GM23338 (cell line): Measurements from ENCODE around the gene CCDC73. TPM values are rescaled to one million over a fixed set of nuclear protein-coding genes. Genes with fewer than 3 reads are reported as not detected.

Experiments
- ATAC-seq: fragments of 200-7000 bp; cut with Tn5 transposase; 3 replicates; pipeline ENCODE4 v1.9.1; 2020
- DNase-seq: peaks from one replicate; pipeline ENCODE4 v3.0.0-alpha.2; 2015; ENCODE audit warnings: low spot score
- H2AFZ ChIP-seq: fragments of 200-600 bp; sonication (generic); 2 replicates; pipeline ENCODE4 v1.8.0; 2016; ENCODE audit warnings: antibody characterized with exemption, mild to moderate bottlenecking, moderate library complexity
- H3F3A ChIP-seq: fragments of 200-600 bp; sonication (generic); replicated peaks from 2 replicates; pipeline ENCODE4 v1.8.0; 2017; ENCODE audit warnings: antibody characterized with exemption, mixed run types, low read depth
- H3K27ac ChIP-seq: fragments of 200-600 bp; sonication (generic); 2 replicates; pipeline ENCODE4 v1.6.1; 2016; ENCODE audit warnings: low read depth
- H3K27me3 ChIP-seq: fragments of 200-600 bp; sonication (generic); 2 replicates; pipeline ENCODE4 v1.8.0; 2016; ENCODE audit warnings: mild to moderate bottlenecking, mixed run types, moderate library complexity; ENCODE audit not compliant: insufficient read depth
- H3K36me3 ChIP-seq: fragments of 200-600 bp; sonication (generic); 2 replicates; pipeline ENCODE4 v1.8.0; 2016; ENCODE audit warnings: mild to moderate bottlenecking; ENCODE audit not compliant: insufficient read depth
- H3K4me1 ChIP-seq: fragments of 200-600 bp; sonication (generic); 2 replicates; pipeline ENCODE4 v1.8.0; 2016; ENCODE audit warnings: mild to moderate bottlenecking, moderate library complexity; ENCODE audit not compliant: insufficient read depth
- H3K4me2 ChIP-seq: fragments of 200-600 bp; sonication (generic); 2 replicates; pipeline ENCODE4 v1.7.1; 2017; ENCODE audit warnings: mixed run types
- H3K4me3 ChIP-seq: fragments of 200-600 bp; sonication (generic); 2 replicates; pipeline ENCODE4 v1.6.1; 2016; ENCODE audit warnings: mixed run types
- H3K79me2 ChIP-seq: fragments of 200-600 bp; sonication (generic); replicated peaks from 2 replicates; pipeline ENCODE4 v1.8.0; 2017; ENCODE audit warnings: mild to moderate bottlenecking; ENCODE audit not compliant: insufficient read depth
- H3K9me2 ChIP-seq: fragments of 200-600 bp; sonication (generic); 2 replicates; pipeline ENCODE4 v1.8.0; 2017; ENCODE audit not compliant: insufficient read depth
- H4K20me1 ChIP-seq: fragments of 200-600 bp; sonication (generic); replicated peaks from 2 replicates; pipeline ENCODE4 v1.8.0; 2017; ENCODE audit warnings: mild to moderate bottlenecking; ENCODE audit not compliant: insufficient read depth
- H3K27ac Mint-ChIP-seq: 2 replicates; pipeline ENCODE4 v1.8.0; 2020; ENCODE audit warnings: inconsistent platforms, mild to moderate bottlenecking, moderate library complexity, mixed read lengths
- H3K27me3 Mint-ChIP-seq: 3 replicates; pipeline ENCODE4 v1.8.0; 2022; ENCODE audit warnings: low read depth, mild to moderate bottlenecking, moderate library complexity, mixed read lengths, inconsistent platforms; ENCODE audit not compliant: insufficient read depth, poor library complexity
- H3K36me3 Mint-ChIP-seq: 3 replicates; pipeline ENCODE4 v1.8.0; 2021; ENCODE audit warnings: low read depth, mild to moderate bottlenecking, inconsistent platforms, moderate library complexity, mixed read lengths
- H3K4me1 Mint-ChIP-seq: 3 replicates; pipeline ENCODE4 v1.8.0; 2020; ENCODE audit warnings: mild to moderate bottlenecking, inconsistent platforms, mixed read lengths
- H3K4me3 Mint-ChIP-seq: 3 replicates; pipeline ENCODE4 v1.8.0; 2021; ENCODE audit warnings: moderate library complexity, mild to moderate bottlenecking, inconsistent platforms, mixed read lengths
- H3K9me3 Mint-ChIP-seq: 3 replicates; pipeline ENCODE4 v1.8.0; 2020; ENCODE audit warnings: moderate library complexity, mild to moderate bottlenecking, inconsistent platforms, mixed read lengths
- CREB1 ChIP-seq: fragments of 250-450 bp; sonication (Bioruptor Pico); IDR thresholded peaks from 2 replicates; pipeline ENCODE4 v1.5.0; 2020; ENCODE audit warnings: low read depth, mild to moderate bottlenecking, moderate library complexity
- EZH2 ChIP-seq: fragments of 200-600 bp; sonication (generic); IDR thresholded peaks from one replicate; pipeline ENCODE4 v1.8.0; 2017; ENCODE audit warnings: antibody characterized with exemption, mild to moderate bottlenecking, low read depth; ENCODE audit not compliant: unreplicated experiment
- EZH2phosphoT487 ChIP-seq: fragments of 200-600 bp; sonication (generic); IDR thresholded peaks from one replicate; pipeline ENCODE4 v1.8.1; 2018; ENCODE audit warnings: antibody characterized with exemption; ENCODE audit not compliant: unreplicated experiment
- JUNB ChIP-seq: IDR thresholded peaks from one replicate; pipeline ENCODE4 v1.6.1; 2016; ENCODE audit warnings: antibody characterized with exemption; ENCODE audit not compliant: unreplicated experiment
- NANOG ChIP-seq: IDR thresholded peaks from 2 replicates; pipeline ENCODE4 v1.6.1; 2016; ENCODE audit warnings: antibody characterized with exemption, borderline replicate concordance
- POLR2AphosphoS5 ChIP-seq: IDR thresholded peaks from 2 replicates; pipeline ENCODE4 v1.6.1; 2016; ENCODE audit warnings: antibody characterized with exemption, low read depth
- STAT1 ChIP-seq: IDR thresholded peaks from one replicate; pipeline ENCODE4 v1.6.1; 2016; ENCODE audit warnings: antibody characterized with exemption; ENCODE audit not compliant: unreplicated experiment
- ZNF114 ChIP-seq: fragments of 250-450 bp; sonication (Bioruptor Pico); IDR thresholded peaks from 2 replicates; pipeline ENCODE4 v1.5.0; 2020; ENCODE audit warnings: mild to moderate bottlenecking, moderate library complexity
- ZNF331 ChIP-seq: fragments of 250-450 bp; sonication (Bioruptor Pico); IDR thresholded peaks from 2 replicates; pipeline ENCODE4 v1.5.0; 2020; ENCODE audit warnings: low read depth, mild to moderate bottlenecking, moderate library complexity
- polyA plus RNA-seq: library from polyadenylated mRNA; unstranded; fragments of >200 nt; fragmentation: Nextera tagmentation; extraction: Ambion mirVana; gene quantifications from 2 replicates; pipeline ENCODE4 v1.2.1, GENCODE V29; 2016
- total RNA-seq: library from RNA; depleted of rRNA; stranded (reverse); fragments of >200 nt; shearing (Covaris generic); gene quantifications from 2 replicates; pipeline ENCODE4 v1.2.3, GENCODE V29; 2014
- TF ChIP-seq, protein P1 (sequence below): IDR thresholded peaks from 2 replicates; pipeline ENCODE4 v1.6.1; 2016; ENCODE audit warnings: antibody characterized with exemption

The CCDC73 gene
- total and polyA plus RNA-seq, 2 experiments from 2014 or later = 0.06 TPM; not detected in 1

DNA sequence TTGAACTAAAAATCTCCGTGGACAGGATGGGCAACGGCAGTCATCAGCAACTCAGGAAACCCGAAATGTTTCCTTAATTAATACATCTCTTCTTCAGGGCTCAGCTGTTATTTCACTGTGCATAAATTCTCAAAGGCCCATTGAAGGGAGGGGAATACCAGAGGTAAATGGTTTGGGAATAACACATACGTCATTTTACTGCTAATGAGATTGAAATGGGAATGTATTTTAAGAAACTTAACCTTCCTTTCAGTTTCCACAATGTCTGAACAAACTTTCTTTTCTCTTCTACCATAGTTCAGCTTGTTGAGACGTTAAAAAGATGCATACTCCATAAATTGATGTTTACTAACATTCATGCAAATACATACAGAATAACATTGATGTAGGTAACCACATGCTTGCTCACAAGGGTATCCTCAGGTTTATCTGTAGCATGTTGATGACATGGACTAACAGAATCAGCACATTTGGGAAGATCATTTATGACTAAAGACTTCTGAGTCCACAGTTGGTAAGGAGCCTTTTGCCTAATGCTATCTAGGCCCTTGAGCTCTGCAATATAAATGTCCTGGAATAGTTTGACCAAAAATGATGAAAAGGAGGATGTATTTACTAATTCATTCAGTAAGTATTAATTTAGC is 27.6 kb upstream of the CCDC73 start:
- no peak overlapping the region for H3K27ac Mint-ChIP-seq
- Histone ChIP-seq H3K9me2 (no peaks in the 10 kb centered on the region), H2AFZ (no peak overlapping the region), H3K4me3 (no peak overlapping the region), H3K27me3 (no peaks in the 10 kb centered on the region), H3K4me1 (no peaks in the 10 kb centered on the region), H3F3A (no peaks in the 10 kb centered on the region), H3K36me3 (no peaks in the 10 kb centered on the region), H3K79me2 (no peaks in the 10 kb centered on the region), H3K27ac (no peak overlapping the region), H4K20me1 (no peaks in the 10 kb centered on the region), H3K4me2 (no peak overlapping the region)
- H3K9me3 Mint-ChIP-seq = no peaks in the 10 kb centered on the region
- H3K27me3 Mint-ChIP-seq = peaks cover 1% of the 10 kb centered on the region
- no peak for DNase-seq
- H3K36me3 Mint-ChIP-seq = no peaks in the 10 kb centered on the region
- H3K4me3 Mint-ChIP-seq = no peak overlapping the region
- TF ChIP-seq, protein P1, sequence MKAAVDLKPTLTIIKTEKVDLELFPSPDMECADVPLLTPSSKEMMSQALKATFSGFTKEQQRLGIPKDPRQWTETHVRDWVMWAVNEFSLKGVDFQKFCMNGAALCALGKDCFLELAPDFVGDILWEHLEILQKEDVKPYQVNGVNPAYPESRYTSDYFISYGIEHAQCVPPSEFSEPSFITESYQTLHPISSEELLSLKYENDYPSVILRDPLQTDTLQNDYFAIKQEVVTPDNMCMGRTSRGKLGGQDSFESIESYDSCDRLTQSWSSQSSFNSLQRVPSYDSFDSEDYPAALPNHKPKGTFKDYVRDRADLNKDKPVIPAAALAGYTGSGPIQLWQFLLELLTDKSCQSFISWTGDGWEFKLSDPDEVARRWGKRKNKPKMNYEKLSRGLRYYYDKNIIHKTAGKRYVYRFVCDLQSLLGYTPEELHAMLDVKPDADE = no peak
- TF ChIP-seq ZNF114 (CRISPR knock-in tag) (no peak), CREB1 (CRISPR knock-in tag) (no peak), EZH2phosphoT487 (no peak), POLR2AphosphoS5 (no peak), EZH2 (no peak), STAT1 (no peak), NANOG (no peak), JUNB (no peak), ZNF331 (CRISPR knock-in tag) (no peak)
- ATAC-seq = no peak
- H3K4me1 Mint-ChIP-seq = peaks cover 3% of the 10 kb centered on the region; the same call in 2 of the 3 replicates

DNA sequence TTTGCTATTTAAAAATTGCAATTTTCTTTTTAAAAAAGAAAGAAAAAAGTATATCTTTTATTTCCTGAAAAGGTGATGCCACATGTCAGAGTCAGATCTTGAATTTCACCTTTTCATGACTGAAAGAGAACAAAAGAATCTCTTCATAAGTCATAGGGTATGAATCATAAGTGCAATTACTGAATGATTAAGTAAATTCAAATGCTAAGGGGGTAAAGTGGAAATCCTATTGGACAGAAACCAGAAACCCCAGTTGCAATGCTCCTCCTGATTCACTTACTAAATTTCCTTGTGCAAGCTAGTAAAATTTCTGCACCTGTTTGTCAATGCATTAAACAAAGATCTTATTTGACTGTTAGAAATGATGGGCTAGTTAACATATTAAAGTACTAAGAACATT is 27.1 kb upstream of the CCDC73 start:
- no peak overlapping the region for H3K27ac ChIP-seq
- H3K79me2 ChIP-seq = no peaks in the 10 kb centered on the region
- no peaks in the 10 kb centered on the region for H3F3A ChIP-seq
- H4K20me1 ChIP-seq = no peaks in the 10 kb centered on the region
- Mint-ChIP-seq H3K4me3 (no peak overlapping the region), H3K27ac (no peak overlapping the region), H3K9me3 (no peaks in the 10 kb centered on the region), H3K27me3 (peaks cover 1% of the 10 kb centered on the region), H3K36me3 (no peaks in the 10 kb centered on the region), H3K4me1 (peaks cover 3% of the 10 kb centered on the region; the same call in 2 of the 3 replicates)
- no peak overlapping the region for H3K4me3 ChIP-seq
- H3K4me1 ChIP-seq = no peaks in the 10 kb centered on the region
- H3K36me3 ChIP-seq = no peaks in the 10 kb centered on the region
- H3K4me2 ChIP-seq = no peak overlapping the region
- no peaks in the 10 kb centered on the region for H3K9me2 ChIP-seq
- no peak for DNase-seq
- H2AFZ ChIP-seq = no peak overlapping the region
- no peak for ATAC-seq
- no peaks in the 10 kb centered on the region for H3K27me3 ChIP-seq
- TF ChIP-seq JUNB (no peak), EZH2 (no peak), POLR2AphosphoS5 (no peak), CREB1 (CRISPR knock-in tag) (no peak), ZNF114 (CRISPR knock-in tag) (no peak)
- TF ChIP-seq, protein P1 = no peak
